ENCODE results near the gene CACNA2D2. TPM values are rescaled to one million over a fixed set of nuclear protein-coding genes. Genes with fewer than 3 reads are reported as not detected.

CACNA2D2 gene
- total and polyA plus RNA-seq, 7 donors = 0.49 to 1.7 (median 1.1) TPM; not detected in 1

DNA sequence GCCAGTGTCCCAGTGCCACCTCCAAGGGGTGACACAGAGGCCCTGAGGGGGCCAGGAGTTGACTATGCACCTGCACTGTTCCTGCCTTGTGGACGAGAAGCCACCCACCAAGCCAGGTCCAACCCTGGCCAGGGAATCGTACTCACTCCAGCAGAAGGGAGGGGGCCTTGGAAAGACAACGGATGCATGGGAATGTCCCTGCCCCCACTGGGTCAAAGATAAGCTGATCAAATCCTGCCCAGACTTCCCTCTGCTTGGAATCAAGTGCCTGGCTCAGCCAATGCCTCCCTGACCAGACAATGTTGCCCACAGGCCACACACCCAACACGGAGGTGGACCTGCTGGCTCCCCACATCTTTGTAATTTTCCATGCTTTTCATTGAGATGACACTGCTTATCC, 23.9 kb downstream of the CACNA2D2 start:
- Histone ChIP-seq H3K9me3 (no peaks in the 10 kb centered on the region), H3K4me1 (no peaks in the 10 kb centered on the region), H3K36me3 (no peaks in the 10 kb centered on the region), H3K27ac (no peak overlapping the region), H3K4me3 (no peak overlapping the region), H3K27me3 (no peaks in the 10 kb centered on the region)
- intact Hi-C loops (cut with DNase I) = no loop called here
- 75 to 78% methylated on average over 4 of the region's 4 CpGs for WGBS, 2 donors
- DNase-seq = no peak
- no peak for TF ChIP-seq EP300 (IDR thresholded peaks at IDR 0.05)
- TF ChIP-seq POLR2AphosphoS5 (IDR thresholded peaks at IDR 0.05) = no peak
- no peak for TF ChIP-seq POLR2A (IDR thresholded peaks at IDR 0.05)
- TF ChIP-seq, protein P1, sequence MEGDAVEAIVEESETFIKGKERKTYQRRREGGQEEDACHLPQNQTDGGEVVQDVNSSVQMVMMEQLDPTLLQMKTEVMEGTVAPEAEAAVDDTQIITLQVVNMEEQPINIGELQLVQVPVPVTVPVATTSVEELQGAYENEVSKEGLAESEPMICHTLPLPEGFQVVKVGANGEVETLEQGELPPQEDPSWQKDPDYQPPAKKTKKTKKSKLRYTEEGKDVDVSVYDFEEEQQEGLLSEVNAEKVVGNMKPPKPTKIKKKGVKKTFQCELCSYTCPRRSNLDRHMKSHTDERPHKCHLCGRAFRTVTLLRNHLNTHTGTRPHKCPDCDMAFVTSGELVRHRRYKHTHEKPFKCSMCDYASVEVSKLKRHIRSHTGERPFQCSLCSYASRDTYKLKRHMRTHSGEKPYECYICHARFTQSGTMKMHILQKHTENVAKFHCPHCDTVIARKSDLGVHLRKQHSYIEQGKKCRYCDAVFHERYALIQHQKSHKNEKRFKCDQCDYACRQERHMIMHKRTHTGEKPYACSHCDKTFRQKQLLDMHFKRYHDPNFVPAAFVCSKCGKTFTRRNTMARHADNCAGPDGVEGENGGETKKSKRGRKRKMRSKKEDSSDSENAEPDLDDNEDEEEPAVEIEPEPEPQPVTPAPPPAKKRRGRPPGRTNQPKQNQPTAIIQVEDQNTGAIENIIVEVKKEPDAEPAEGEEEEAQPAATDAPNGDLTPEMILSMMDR (IDR thresholded peaks at IDR 0.05) = no peak

DNA sequence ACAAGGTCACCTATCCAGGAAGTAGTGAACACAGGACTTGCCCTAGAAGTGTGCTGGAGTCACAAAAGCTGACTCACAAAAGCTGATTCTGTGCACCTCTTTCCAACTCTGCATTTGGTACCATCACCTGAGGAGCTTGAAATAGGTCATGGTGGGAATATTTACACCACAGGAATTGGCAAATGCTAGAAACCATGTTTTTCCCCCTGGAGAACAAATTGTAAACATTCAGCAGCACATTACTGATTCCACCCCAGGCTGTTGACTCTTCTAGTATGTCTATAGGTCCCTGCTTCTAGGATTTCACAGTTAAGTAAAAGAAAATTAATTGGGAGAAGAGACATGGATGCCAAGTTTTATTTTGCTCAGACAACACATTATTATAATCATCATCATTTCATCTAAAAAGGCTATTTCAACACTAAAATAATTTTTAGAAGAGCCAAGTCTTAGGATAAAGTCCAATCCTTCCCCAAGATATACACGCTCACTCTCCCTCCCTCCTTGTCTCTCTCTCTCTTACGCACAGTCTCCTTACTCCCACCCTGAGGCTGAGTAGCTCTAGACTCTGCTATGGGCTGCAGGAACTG, 24.7 kb downstream of the CACNA2D2 start:
- intact Hi-C loops (cut with DNase I) = no loop called here
- Histone ChIP-seq H3K27me3 (no peaks in the 10 kb centered on the region), H3K4me1 (no peaks in the 10 kb centered on the region), H3K36me3 (no peaks in the 10 kb centered on the region), H3K4me3 (no peak overlapping the region), H3K9me3 (no peaks in the 10 kb centered on the region), H3K27ac (no peak overlapping the region)
- DNase-seq = no peak
- 92 to 98% methylated on average over 2 of the region's 2 CpGs for WGBS, 2 donors
- TF ChIP-seq POLR2A (IDR thresholded peaks at IDR 0.05) (no peak), EP300 (IDR thresholded peaks at IDR 0.05) (no peak), POLR2AphosphoS5 (IDR thresholded peaks at IDR 0.05) (no peak)
- TF ChIP-seq, protein P1 (IDR thresholded peaks at IDR 0.05) = no peak

- TF ChIP-seq, protein P1 (IDR thresholded peaks at IDR 0.05) = no peak
- TF ChIP-seq POLR2A (IDR thresholded peaks at IDR 0.05) (no peak), POLR2AphosphoS5 (IDR thresholded peaks at IDR 0.05) (no peak), EP300 (IDR thresholded peaks at IDR 0.05) (no peak)
- intact Hi-C loops (cut with DNase I) = no loop called here
- Histone ChIP-seq H3K4me1 (no peaks in the 10 kb centered on the region), H3K36me3 (no peaks in the 10 kb centered on the region), H3K4me3 (no peak overlapping the region), H3K9me3 (no peaks in the 10 kb centered on the region), H3K27me3 (no peaks in the 10 kb centered on the region), H3K27ac (no peak overlapping the region)
- no peak for DNase-seq
- 92 to 95% methylated on average over 7 of the region's 7 CpGs for WGBS, 2 donors
Measured at GRCh38 chr3:50478051-50478450, 25.4 kb downstream of the CACNA2D2 start.

GRCh38 chr3:50475348-50475747, 28.1 kb downstream of the CACNA2D2 start:
- H3K4me1 ChIP-seq = no peaks in the 10 kb centered on the region
- no peak overlapping the region for H3K4me3 ChIP-seq
- H3K9me3 ChIP-seq = no peaks in the 10 kb centered on the region
- H3K27ac ChIP-seq = no peak overlapping the region
- intact Hi-C loops (cut with DNase I) = no loop called here
- H3K27me3 ChIP-seq = no peaks in the 10 kb centered on the region
- TF ChIP-seq POLR2A (IDR thresholded peaks at IDR 0.05) (no peak), POLR2AphosphoS5 (IDR thresholded peaks at IDR 0.05) (no peak), EP300 (IDR thresholded peaks at IDR 0.05) (no peak)
- TF ChIP-seq, protein P1 (IDR thresholded peaks at IDR 0.05) = no peak
- 89 to 91% methylated on average over 12 of the region's 12 CpGs for WGBS, 2 donors
- H3K36me3 ChIP-seq = no peaks in the 10 kb centered on the region
- no peak for DNase-seq

GRCh38 chr3:50474717-50475116, 28.7 kb downstream of the CACNA2D2 start:
- Histone ChIP-seq H3K9me3 (no peaks in the 10 kb centered on the region), H3K4me1 (no peaks in the 10 kb centered on the region), H3K27ac (no peak overlapping the region), H3K4me3 (no peak overlapping the region), H3K27me3 (no peaks in the 10 kb centered on the region), H3K36me3 (no peaks in the 10 kb centered on the region)
- intact Hi-C loops (cut with DNase I) = no loop called here
- WGBS, 2 donors = 63 to 81% methylated on average over 6 of the region's 6 CpGs
- TF ChIP-seq POLR2A (IDR thresholded peaks at IDR 0.05) (no peak), EP300 (IDR thresholded peaks at IDR 0.05) (no peak)
- no peak for DNase-seq
